MM.1S (cell line): ENCODE measurements around the gene HIKESHI.

ENCODE experiments used
- EZH2 ChIP-seq: fragments of 300-600 bp; sonication (generic); optimal IDR thresholded peaks from 2 replicates; pipeline ENCODE3; 2017; ENCODE audit warnings: low read depth, mild to moderate bottlenecking, antibody characterized with exemption, low read length, mixed read lengths
- EZH2phosphoT487 ChIP-seq: fragments of 300-600 bp; sonication (generic); IDR thresholded peaks from 2 replicates; pipeline ENCODE4 v1.6.1; 2018; ENCODE audit warnings: antibody characterized with exemption, low read length
- TF ChIP-seq, protein P1 (sequence below): fragments of 300-600 bp; sonication (generic); IDR thresholded peaks from 2 replicates; pipeline ENCODE4 v1.5.1; 2016; ENCODE audit warnings: antibody characterized with exemption, low read length, mixed read lengths

DNA sequence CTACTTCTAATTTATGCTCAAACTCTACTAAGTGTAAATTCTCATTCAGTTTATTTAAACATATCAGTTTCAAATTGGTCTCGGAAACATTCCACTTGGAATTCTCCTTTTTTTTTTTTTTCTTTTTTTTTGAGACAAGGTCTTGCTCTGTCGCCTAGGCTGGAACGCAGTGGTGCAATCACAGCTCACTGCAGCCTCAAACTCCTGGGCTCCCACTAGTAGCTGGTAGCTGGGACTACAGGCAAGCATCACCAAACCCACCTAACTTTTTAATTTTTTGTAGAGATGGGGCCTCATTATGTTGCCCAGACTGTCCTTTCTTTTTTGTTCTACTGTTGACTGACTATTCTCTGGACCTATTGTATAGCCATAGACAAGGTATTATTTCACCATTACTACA is 39.3 kb downstream of the HIKESHI start:
- TF ChIP-seq, protein P1, sequence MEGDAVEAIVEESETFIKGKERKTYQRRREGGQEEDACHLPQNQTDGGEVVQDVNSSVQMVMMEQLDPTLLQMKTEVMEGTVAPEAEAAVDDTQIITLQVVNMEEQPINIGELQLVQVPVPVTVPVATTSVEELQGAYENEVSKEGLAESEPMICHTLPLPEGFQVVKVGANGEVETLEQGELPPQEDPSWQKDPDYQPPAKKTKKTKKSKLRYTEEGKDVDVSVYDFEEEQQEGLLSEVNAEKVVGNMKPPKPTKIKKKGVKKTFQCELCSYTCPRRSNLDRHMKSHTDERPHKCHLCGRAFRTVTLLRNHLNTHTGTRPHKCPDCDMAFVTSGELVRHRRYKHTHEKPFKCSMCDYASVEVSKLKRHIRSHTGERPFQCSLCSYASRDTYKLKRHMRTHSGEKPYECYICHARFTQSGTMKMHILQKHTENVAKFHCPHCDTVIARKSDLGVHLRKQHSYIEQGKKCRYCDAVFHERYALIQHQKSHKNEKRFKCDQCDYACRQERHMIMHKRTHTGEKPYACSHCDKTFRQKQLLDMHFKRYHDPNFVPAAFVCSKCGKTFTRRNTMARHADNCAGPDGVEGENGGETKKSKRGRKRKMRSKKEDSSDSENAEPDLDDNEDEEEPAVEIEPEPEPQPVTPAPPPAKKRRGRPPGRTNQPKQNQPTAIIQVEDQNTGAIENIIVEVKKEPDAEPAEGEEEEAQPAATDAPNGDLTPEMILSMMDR, result no peak
- no peak for TF ChIP-seq EZH2phosphoT487
- TF ChIP-seq EZH2, result no peak
